AG04449 (cell line): ENCODE measurements around the gene APBB1IP.
"Not testable (repeated sequence)": the region's sequence is repeated elsewhere in the genome, so short reads cannot be mapped to it uniquely, and the experiment has no call there.

ENCODE experiments used
- CTCF ChIA-PET: fragments of 350-600 bp; formaldehyde crosslinking; extraction: SDS; loops from one replicate; lab custom pipeline; 2021; ENCODE audit warnings: antibody characterized with exemption; lab: Yijun Ruan, JAX
- POLR2A ChIA-PET: fragments of 400-600, 350-600 bp; formaldehyde crosslinking; extraction: SDS; loops from one replicate; lab custom pipeline; 2020; ENCODE audit warnings: antibody characterized with exemption, inconsistent platforms; lab: Yijun Ruan, JAX
- DNase-seq: peaks from one replicate; pipeline ENCODE4 v3.0.0-alpha.2; 2010; ENCODE audit warnings: low read depth, low spot score
- H3K4me3 ChIP-seq: 2 replicates; pipeline ENCODE4 v1.5.1; 2011; ENCODE audit warnings: low read depth, mild to moderate bottlenecking, control low read depth, low read length
- CTCF ChIP-seq: IDR thresholded peaks from one replicate; pipeline ENCODE4 v1.5.1; 2011; ENCODE audit warnings: mild to moderate bottlenecking, moderate library complexity, low read length, control low read depth, inconsistent platforms; ENCODE audit not compliant: insufficient read depth; ENCODE audit errors: missing control alignments

Gene APBB1IP, protein sequence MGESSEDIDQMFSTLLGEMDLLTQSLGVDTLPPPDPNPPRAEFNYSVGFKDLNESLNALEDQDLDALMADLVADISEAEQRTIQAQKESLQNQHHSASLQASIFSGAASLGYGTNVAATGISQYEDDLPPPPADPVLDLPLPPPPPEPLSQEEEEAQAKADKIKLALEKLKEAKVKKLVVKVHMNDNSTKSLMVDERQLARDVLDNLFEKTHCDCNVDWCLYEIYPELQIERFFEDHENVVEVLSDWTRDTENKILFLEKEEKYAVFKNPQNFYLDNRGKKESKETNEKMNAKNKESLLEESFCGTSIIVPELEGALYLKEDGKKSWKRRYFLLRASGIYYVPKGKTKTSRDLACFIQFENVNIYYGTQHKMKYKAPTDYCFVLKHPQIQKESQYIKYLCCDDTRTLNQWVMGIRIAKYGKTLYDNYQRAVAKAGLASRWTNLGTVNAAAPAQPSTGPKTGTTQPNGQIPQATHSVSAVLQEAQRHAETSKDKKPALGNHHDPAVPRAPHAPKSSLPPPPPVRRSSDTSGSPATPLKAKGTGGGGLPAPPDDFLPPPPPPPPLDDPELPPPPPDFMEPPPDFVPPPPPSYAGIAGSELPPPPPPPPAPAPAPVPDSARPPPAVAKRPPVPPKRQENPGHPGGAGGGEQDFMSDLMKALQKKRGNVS

GRCh38 chr10:26437637-26438461 is at the start of gene APBB1IP:
Gene APBB1IP, plus strand, starts transcription at chr10:26438341. Its CDS starts 53,986 bp downstream, at chr10:26492327.
- POLR2A ChIA-PET, result no interaction called here
- CTCF ChIA-PET, result no interaction called here
- no peak for TF ChIP-seq CTCF
- H3K4me3 ChIP-seq, result no peak within 1 kb of the TSS
- no peak for DNase-seq

- CTCF ChIA-PET, result no interaction called here
- POLR2A ChIA-PET, result no interaction called here
- no peak for DNase-seq
- TF ChIP-seq CTCF, result no peak
- H3K4me3 ChIP-seq, result no peak overlapping the region
Measured at GRCh38 chr10:26389533-26389932, 48.6 kb upstream of the APBB1IP start.

GRCh38 chr10:26391701-26392695 is 46.1 kb upstream of the APBB1IP start:
- DNase-seq, result no peak
- no peak overlapping the region for H3K4me3 ChIP-seq
- no peak for TF ChIP-seq CTCF
- ChIA-PET CTCF (no interaction called here), POLR2A (no interaction called here)

GRCh38 chr10:26398353-26398752 is 39.8 kb upstream of the APBB1IP start:
- DNase-seq, CTCF ChIA-PET, POLR2A ChIA-PET, H3K4me3 ChIP-seq: not testable (repeated sequence)

- DNase-seq, result no peak
- H3K4me3 ChIP-seq, result no peak overlapping the region
- ChIA-PET CTCF (no interaction called here), POLR2A (no interaction called here)
- no peak for TF ChIP-seq CTCF
Measured at GRCh38 chr10:26407406-26407969, 30.7 kb upstream of the APBB1IP start.
